Articular chondrocyte of knee joint (primary cell): ENCODE results near the gene EIF3CL. TPM values are rescaled to one million over a fixed set of nuclear protein-coding genes. Genes with fewer than 3 reads are reported as not detected.

Experiments
- small RNA-seq: library from RNA; depleted of rRNA; stranded (forward); fragments of <200 nt; gene quantifications from one replicate; pipeline ENCODE3, GENCODE V24; 2012
- total RNA-seq: library from RNA; depleted of rRNA; stranded (reverse); fragments of >200 nt; gene quantifications from 2 replicates; pipeline ENCODE4 v1.2.3, GENCODE V29; 2012

EIF3CL gene, protein sequence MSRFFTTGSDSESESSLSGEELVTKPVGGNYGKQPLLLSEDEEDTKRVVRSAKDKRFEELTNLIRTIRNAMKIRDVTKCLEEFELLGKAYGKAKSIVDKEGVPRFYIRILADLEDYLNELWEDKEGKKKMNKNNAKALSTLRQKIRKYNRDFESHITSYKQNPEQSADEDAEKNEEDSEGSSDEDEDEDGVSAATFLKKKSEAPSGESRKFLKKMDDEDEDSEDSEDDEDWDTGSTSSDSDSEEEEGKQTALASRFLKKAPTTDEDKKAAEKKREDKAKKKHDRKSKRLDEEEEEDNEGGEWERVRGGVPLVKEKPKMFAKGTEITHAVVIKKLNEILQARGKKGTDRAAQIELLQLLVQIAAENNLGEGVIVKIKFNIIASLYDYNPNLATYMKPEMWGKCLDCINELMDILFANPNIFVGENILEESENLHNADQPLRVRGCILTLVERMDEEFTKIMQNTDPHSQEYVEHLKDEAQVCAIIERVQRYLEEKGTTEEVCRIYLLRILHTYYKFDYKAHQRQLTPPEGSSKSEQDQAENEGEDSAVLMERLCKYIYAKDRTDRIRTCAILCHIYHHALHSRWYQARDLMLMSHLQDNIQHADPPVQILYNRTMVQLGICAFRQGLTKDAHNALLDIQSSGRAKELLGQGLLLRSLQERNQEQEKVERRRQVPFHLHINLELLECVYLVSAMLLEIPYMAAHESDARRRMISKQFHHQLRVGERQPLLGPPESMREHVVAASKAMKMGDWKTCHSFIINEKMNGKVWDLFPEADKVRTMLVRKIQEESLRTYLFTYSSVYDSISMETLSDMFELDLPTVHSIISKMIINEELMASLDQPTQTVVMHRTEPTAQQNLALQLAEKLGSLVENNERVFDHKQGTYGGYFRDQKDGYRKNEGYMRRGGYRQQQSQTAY
- 66.5 and 74.1 TPM in 2 replicates for total RNA-seq

GRCh38 chr16:28403220-28404072 is at the start of gene EIF3CL:
Gene EIF3CL, minus strand, starts transcription at chr16:28403841. Its CDS starts 223 bp downstream, at chr16:28403618.

GRCh38 chr16:28363408-28363807 is 40.2 kb downstream of the EIF3CL start, which contains the start of gene NPIPB6:
Gene NPIPB6, minus strand, starts transcription at chr16:28363508. Its CDS starts 686 bp downstream, at chr16:28362822.

Small RNA genes within 50 kb of the gene (small RNA-seq; reads per million reads assigned to genes)
- gene AC138904.2 = not detected
- not detected for gene MIR6862-1

Other genes with a start within 250 kb of the EIF3CL start
- 111 and 116 TPM in 2 replicates for gene XPO6, start 191.9 kb downstream of the EIF3CL start, total RNA-seq
- gene SBK1, start 111.3 kb downstream of the EIF3CL start, total RNA-seq = not detected in 2 replicates
- gene NPIPB6, start 40.3 kb downstream of the EIF3CL start, total RNA-seq = 0.65 TPM in 1 of 2 replicates, not detected in the other
- not detected in 2 replicates for gene NPIPB7, start 68.5 kb upstream of the EIF3CL start, total RNA-seq
- 15.8 and 18.1 TPM in 2 replicates for gene CLN3, start 88.2 kb upstream of the EIF3CL start, total RNA-seq
- not detected in 2 replicates for gene APOBR, start 90.8 kb upstream of the EIF3CL start, total RNA-seq
- gene IL27, start 103.0 kb upstream of the EIF3CL start, total RNA-seq = not detected in 2 replicates
- gene NUPR1, start 135.1 kb upstream of the EIF3CL start, total RNA-seq = 22.7 and 32.4 TPM in 2 replicates
- 7.8 and 10.8 TPM in 2 replicates for gene SGF29, start 150.1 kb upstream of the EIF3CL start, total RNA-seq
- 0.13 and 0.65 TPM in 2 replicates for gene SULT1A2, start 193.2 kb upstream of the EIF3CL start, total RNA-seq
- gene SULT1A1, start 206.2 kb upstream of the EIF3CL start, total RNA-seq = 9.3 and 9.8 TPM in 2 replicates
- gene NPIPB8, start 234.2 kb upstream of the EIF3CL start, total RNA-seq = under 0.01 TPM in 1 of 2 replicates, not detected in the other